ENCODE results near the gene IL10RA. TPM values are rescaled to one million over a fixed set of nuclear protein-coding genes. Genes with fewer than 3 reads are reported as not detected.

IL10RA gene
- total and polyA plus RNA-seq, 9 of the 15 experiments (the other 6 are each of a cell fraction or from before 2014, with no cell fraction given): 0.17 to 17.3 (median 2.9) TPM

DNA sequence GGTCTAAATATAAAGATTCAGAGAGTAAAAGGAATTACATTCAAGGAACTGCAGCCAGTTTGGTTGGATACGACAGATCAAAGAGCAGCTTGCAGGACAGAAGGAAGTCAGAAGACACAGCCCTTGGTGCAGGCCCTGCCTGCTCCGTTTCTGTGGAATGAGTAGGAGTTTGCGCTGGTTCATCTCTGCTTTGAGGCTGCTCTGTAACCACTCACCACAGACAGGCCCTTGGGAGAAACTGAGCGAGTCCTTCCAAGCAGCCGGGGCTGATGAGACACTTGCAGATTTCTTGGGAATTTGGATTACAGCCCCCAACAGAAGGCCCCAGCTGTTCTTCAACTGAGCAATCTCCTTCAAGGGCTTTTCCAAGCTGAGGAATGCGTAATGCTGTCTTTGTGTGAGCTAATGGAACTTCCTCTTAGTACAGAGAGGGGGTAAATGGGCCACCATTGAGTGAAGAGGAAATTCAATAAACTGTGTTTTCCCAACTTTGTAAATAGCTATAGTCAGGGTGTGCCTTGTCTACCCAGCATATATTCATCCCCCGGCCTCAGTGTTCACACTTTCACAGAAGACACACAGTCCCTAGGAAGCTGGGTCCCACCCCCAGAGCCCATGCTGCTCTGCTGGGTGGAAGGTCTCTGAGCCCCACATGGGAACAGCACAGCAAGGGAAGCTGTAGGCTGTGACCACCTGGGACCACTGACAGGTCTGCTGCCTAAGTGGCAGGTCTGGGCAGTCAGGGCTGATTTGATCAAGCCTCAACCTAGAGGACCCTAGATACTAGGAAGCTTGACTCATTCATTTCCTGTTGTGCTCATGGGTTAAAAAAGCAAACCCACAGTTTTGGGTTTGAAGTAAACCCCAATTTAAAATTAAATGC, 16.6 kb downstream of the IL10RA start (continued):
- TF ChIP-seq, protein P1, sequence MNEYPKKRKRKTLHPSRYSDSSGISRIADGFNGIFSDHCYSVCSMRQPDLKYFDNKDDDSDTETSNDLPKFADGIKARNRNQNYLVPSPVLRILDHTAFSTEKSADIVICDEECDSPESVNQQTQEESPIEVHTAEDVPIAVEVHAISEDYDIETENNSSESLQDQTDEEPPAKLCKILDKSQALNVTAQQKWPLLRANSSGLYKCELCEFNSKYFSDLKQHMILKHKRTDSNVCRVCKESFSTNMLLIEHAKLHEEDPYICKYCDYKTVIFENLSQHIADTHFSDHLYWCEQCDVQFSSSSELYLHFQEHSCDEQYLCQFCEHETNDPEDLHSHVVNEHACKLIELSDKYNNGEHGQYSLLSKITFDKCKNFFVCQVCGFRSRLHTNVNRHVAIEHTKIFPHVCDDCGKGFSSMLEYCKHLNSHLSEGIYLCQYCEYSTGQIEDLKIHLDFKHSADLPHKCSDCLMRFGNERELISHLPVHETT (CRISPR knock-in tag; conservative IDR thresholded peaks at IDR 0.05 in 1 of 2, IDR thresholded peaks at IDR 0.05 in 1 of 2): peak in 1 of 2 experiments; percentile 86; a peak in 1 of 4 replicates
- no peak for TF ChIP-seq PRMT5 (CRISPR knock-in tag; IDR thresholded peaks at IDR 0.05)
- no peak for TF ChIP-seq SIRT6 (IDR thresholded peaks at IDR 0.05; ENCODE audit: low read depth, low read length)
- TF ChIP-seq, protein P2, sequence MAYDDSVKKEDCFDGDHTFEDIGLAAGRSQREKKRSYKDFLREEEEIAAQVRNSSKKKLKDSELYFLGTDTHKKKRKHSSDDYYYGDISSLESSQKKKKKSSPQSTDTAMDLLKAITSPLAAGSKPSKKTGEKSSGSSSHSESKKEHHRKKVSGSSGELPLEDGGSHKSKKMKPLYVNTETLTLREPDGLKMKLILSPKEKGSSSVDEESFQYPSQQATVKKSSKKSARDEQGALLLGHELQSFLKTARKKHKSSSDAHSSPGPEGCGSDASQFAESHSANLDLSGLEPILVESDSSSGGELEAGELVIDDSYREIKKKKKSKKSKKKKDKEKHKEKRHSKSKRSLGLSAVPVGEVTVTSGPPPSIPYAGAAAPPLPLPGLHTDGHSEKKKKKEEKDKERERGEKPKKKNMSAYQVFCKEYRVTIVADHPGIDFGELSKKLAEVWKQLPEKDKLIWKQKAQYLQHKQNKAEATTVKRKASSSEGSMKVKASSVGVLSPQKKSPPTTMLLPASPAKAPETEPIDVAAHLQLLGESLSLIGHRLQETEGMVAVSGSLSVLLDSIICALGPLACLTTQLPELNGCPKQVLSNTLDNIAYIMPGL (CRISPR knock-in tag; IDR thresholded peaks at IDR 0.05): no peak
- TF ChIP-seq ZNF436 (CRISPR knock-in tag; IDR thresholded peaks at IDR 0.05): no peak
- TF ChIP-seq ZNF140 (CRISPR knock-in tag; IDR thresholded peaks at IDR 0.05): no peak
- no peak for TF ChIP-seq MAFF (IDR thresholded peaks at IDR 0.05; ENCODE audit: low read length)
- TF ChIP-seq GTF2E2 (tag; IDR thresholded peaks at IDR 0.05): peak; percentile 64; the same call in 1 of the 2 replicates
- TF ChIP-seq FOXK2 (conservative IDR thresholded peaks at IDR 0.05 in 1 of 2, IDR thresholded peaks at IDR 0.05 in 1 of 2; ENCODE audit: low read depth in 2 of 2): no peak
- TF ChIP-seq, protein P3, sequence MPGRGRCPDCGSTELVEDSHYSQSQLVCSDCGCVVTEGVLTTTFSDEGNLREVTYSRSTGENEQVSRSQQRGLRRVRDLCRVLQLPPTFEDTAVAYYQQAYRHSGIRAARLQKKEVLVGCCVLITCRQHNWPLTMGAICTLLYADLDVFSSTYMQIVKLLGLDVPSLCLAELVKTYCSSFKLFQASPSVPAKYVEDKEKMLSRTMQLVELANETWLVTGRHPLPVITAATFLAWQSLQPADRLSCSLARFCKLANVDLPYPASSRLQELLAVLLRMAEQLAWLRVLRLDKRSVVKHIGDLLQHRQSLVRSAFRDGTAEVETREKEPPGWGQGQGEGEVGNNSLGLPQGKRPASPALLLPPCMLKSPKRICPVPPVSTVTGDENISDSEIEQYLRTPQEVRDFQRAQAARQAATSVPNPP (IDR thresholded peaks at IDR 0.05; ENCODE audit: borderline replicate concordance, insufficient read depth, insufficient read length): no peak
- TF ChIP-seq RUNX1 (IDR thresholded peaks at IDR 0.05; ENCODE audit: low read depth): no peak
- TF ChIP-seq, protein P4, sequence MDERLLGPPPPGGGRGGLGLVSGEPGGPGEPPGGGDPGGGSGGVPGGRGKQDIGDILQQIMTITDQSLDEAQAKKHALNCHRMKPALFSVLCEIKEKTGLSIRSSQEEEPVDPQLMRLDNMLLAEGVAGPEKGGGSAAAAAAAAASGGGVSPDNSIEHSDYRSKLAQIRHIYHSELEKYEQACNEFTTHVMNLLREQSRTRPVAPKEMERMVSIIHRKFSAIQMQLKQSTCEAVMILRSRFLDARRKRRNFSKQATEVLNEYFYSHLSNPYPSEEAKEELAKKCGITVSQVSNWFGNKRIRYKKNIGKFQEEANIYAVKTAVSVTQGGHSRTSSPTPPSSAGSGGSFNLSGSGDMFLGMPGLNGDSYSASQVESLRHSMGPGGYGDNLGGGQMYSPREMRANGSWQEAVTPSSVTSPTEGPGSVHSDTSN (CRISPR knock-in tag; IDR thresholded peaks at IDR 0.05; ENCODE audit: low read depth): no peak
- TF ChIP-seq, protein P4 (tag; conservative IDR thresholded peaks at IDR 0.05; ENCODE audit: low read depth): no peak
- no peak for TF ChIP-seq ZKSCAN1 (IDR thresholded peaks at IDR 0.05; ENCODE audit: low read depth, low read length)
- no peak for TF ChIP-seq RHOXF2B (CRISPR knock-in tag; conservative IDR thresholded peaks at IDR 0.05)
- TF ChIP-seq ARID1B (IDR thresholded peaks at IDR 0.05): peak; percentile 45; the same call in 1 of the 2 replicates
- no peak for TF ChIP-seq RBBP5 (IDR thresholded peaks at IDR 0.05; ENCODE audit: borderline replicate concordance, insufficient read depth, low read length, poor library complexity, severe bottlenecking)
- TF ChIP-seq TGIF2 (CRISPR knock-in tag; IDR thresholded peaks at IDR 0.05): no peak
- TF ChIP-seq HMGN3 (IDR thresholded peaks at IDR 0.05; ENCODE audit: borderline replicate concordance, extremely low read depth, insufficient read length, low read depth, low read length): no peak
- 0 out of 2 replicates have a peak, but pooled peaks have one; percentile 4 for TF ChIP-seq NCOA1 (IDR thresholded peaks at IDR 0.05; ENCODE audit: low read depth)
